Activated CD4-positive, alpha-beta T cell treated with anti-CD3 and anti-CD28 coated beads for 36 hours (primary cell): ENCODE results near the gene PCDHB9. TPM values are rescaled to one million over a fixed set of nuclear protein-coding genes. Genes with fewer than 3 reads are reported as not detected.
"Not testable (repeated sequence)": the region's sequence is repeated elsewhere in the genome, so short reads cannot be mapped to it uniquely, and the experiment has no call there.

Experiments used
- ATAC-seq: fragments of 200-7000 bp; cut with Tn5 transposase; one replicate; pipeline ENCODE4 v1.10.0; 2021; ENCODE audit warnings: mild to moderate bottlenecking, moderate library complexity
- CTCF ChIA-PET: fragments of 350-600 bp; sonication (Branson Sonifier 250); formaldehyde crosslinking; loops from one replicate; lab custom pipeline; 2021; ENCODE audit warnings: antibody characterized with exemption; lab: Charles Lee
- POLR2A ChIA-PET: fragments of 350-600 bp; sonication (Branson Sonifier 250); formaldehyde crosslinking; loops from one replicate; lab custom pipeline; 2021; ENCODE audit warnings: antibody characterized with exemption, inconsistent platforms; lab: Charles Lee
- DNase-seq: peaks from one replicate; pipeline ENCODE4 v3.0.0-alpha.2; 2020
- H3K27ac Mint-ChIP-seq: one replicate; pipeline ENCODE4 v1.8.0; 2021; ENCODE audit warnings: mixed read lengths
- H3K27me3 Mint-ChIP-seq: one replicate; pipeline ENCODE4 v1.8.0; 2021; ENCODE audit warnings: mixed read lengths
- H3K36me3 Mint-ChIP-seq: one replicate; pipeline ENCODE4 v1.8.0; 2021; ENCODE audit warnings: low read depth, mixed read lengths
- H3K4me1 Mint-ChIP-seq: one replicate; pipeline ENCODE4 v1.8.0; 2021; ENCODE audit warnings: mixed read lengths
- H3K4me3 Mint-ChIP-seq: one replicate; pipeline ENCODE4 v1.8.0; 2021; ENCODE audit warnings: mild to moderate bottlenecking, moderate library complexity, mixed read lengths
- H3K9me3 Mint-ChIP-seq: one replicate; pipeline ENCODE4 v1.8.0; 2021; ENCODE audit warnings: low read depth, mixed read lengths
- intact Hi-C, 2 experiments: fragments of 100-400 bp; cut with DNase I in 1 of 2; cut with micrococcal nuclease in 1 of 2; formaldehyde crosslinking; loops; one replicate each; pipeline versions ENCODE4 v1.14.2 to v1.15.1; 2022 to 2024; cut with DNase I, micrococcal nuclease
- total RNA-seq, 2 experiments: library from RNA; stranded (reverse); gene quantifications; one replicate each; pipeline ENCODE4 v1.2.3, GENCODE V29; 2021

Gene PCDHB9
- total RNA-seq = not detected

GRCh38 chr5:141186897-141187512, at the start of gene PCDHB9:
Gene PCDHB9, plus strand, starts transcription at chr5:141187161. Its CDS starts 158 bp downstream, at chr5:141187319.
- H3K4me3 Mint-ChIP-seq = peak within 1 kb of the TSS; percentile 42
- intact Hi-C loops = no loop called here
- H3K36me3 Mint-ChIP-seq = peaks cover 22% of the 10 kb centered on the region
- CTCF ChIA-PET = interaction anchor here (0.6 to 2.5 kb wide), 10 partner anchors 10 to 797 kb away, joined by 3 to 10 read pairs (median 4); partner anchors contain the start of genes PCDHB15 and PCDHB7
- no peak for ATAC-seq
- H3K27me3 Mint-ChIP-seq = peaks cover 54% of the 10 kb centered on the region
- H3K9me3 Mint-ChIP-seq = peaks cover 30% of the 10 kb centered on the region
- H3K27ac Mint-ChIP-seq = no peak within 1 kb of the TSS
- POLR2A ChIA-PET = no interaction called here
- H3K4me1 Mint-ChIP-seq = peaks cover 4% of the 10 kb centered on the region
- peak; percentile 63 for DNase-seq

- ATAC-seq, POLR2A ChIA-PET, CTCF ChIA-PET: not testable (repeated sequence)
Observed at GRCh38 chr5:141137346-141137745, 49.6 kb upstream of the PCDHB9 start.

GRCh38 chr5:141149812-141150211, 37.1 kb upstream of the PCDHB9 start, which contains the start of gene PCDHB6:
Gene PCDHB6, plus strand, starts transcription at chr5:141150057. Its CDS starts 201 bp downstream, at chr5:141150258.
- intact Hi-C loops = no loop called here
- Mint-ChIP-seq H3K27me3 (peaks cover 41% of the 10 kb centered on the region), H3K36me3 (peaks cover 12% of the 10 kb centered on the region), H3K27ac (no peak within 1 kb of the TSS), H3K4me3 (no peak within 1 kb of the TSS), H3K4me1 (peaks cover 4% of the 10 kb centered on the region), H3K9me3 (peaks cover 21% of the 10 kb centered on the region)
- ChIA-PET CTCF (interaction anchor here (0.7 to 1.3 kb wide), 2 partner anchors 246 to 407 kb away, joined by 3 read pairs; no protein-coding TSS in a partner anchor), POLR2A (no interaction called here)
- no peak for ATAC-seq
- DNase-seq = peak; percentile 34

More at GRCh38 chr5:141137346-141137745, 49.6 kb upstream of the PCDHB9 start:
- intact Hi-C loops, H3K27ac Mint-ChIP-seq, H3K4me1 Mint-ChIP-seq, DNase-seq, H3K4me3 Mint-ChIP-seq: not testable (repeated sequence)
- H3K36me3 Mint-ChIP-seq = peaks cover 11% of the 10 kb centered on the region
- peaks cover 34% of the 10 kb centered on the region for H3K27me3 Mint-ChIP-seq
- H3K9me3 Mint-ChIP-seq = peaks cover 28% of the 10 kb centered on the region

GRCh38 chr5:141150224-141150992, 36.6 kb upstream of the PCDHB9 start:
- H3K9me3 Mint-ChIP-seq = peaks cover 21% of the 10 kb centered on the region
- ATAC-seq (no peak), DNase-seq (no peak)
- H3K4me3 Mint-ChIP-seq = no peak overlapping the region
- intact Hi-C loops = no loop called here
- peaks cover 39% of the 10 kb centered on the region for H3K27me3 Mint-ChIP-seq
- CTCF ChIA-PET = interaction anchor here (0.7 to 1.3 kb wide), 3 partner anchors 25 to 407 kb away, joined by 3 read pairs; no protein-coding TSS in a partner anchor
- H3K36me3 Mint-ChIP-seq = peaks cover 12% of the 10 kb centered on the region
- H3K27ac Mint-ChIP-seq = no peak overlapping the region
- H3K4me1 Mint-ChIP-seq = peaks cover 4% of the 10 kb centered on the region
- POLR2A ChIA-PET = interaction anchor here (0.8 kb wide), 1 partner anchor 305 kb away, joined by 3 read pairs; no protein-coding TSS in a partner anchor

- ChIA-PET CTCF (interaction anchor here (0.8 kb wide), 1 partner anchor 26 kb away, joined by 3 read pairs; no protein-coding TSS in a partner anchor), POLR2A (interaction anchor here (0.8 kb wide), 1 partner anchor 305 kb away, joined by 3 read pairs; no protein-coding TSS in a partner anchor)
- Mint-ChIP-seq H3K36me3 (peaks cover 12% of the 10 kb centered on the region), H3K27ac (no peak overlapping the region), H3K9me3 (peaks cover 21% of the 10 kb centered on the region), H3K4me3 (no peak overlapping the region), H3K27me3 (peaks cover 43% of the 10 kb centered on the region), H3K4me1 (peaks cover 4% of the 10 kb centered on the region)
- intact Hi-C loops = no loop called here
- ATAC-seq = no peak
- DNase-seq = no peak
Observed at GRCh38 chr5:141150993-141151325, 36.0 kb upstream of the PCDHB9 start.

GRCh38 chr5:141151632-141152031, 35.3 kb upstream of the PCDHB9 start:
- H3K9me3 Mint-ChIP-seq = peaks cover 21% of the 10 kb centered on the region
- CTCF ChIA-PET, H3K4me1 Mint-ChIP-seq, H3K27ac Mint-ChIP-seq, H3K4me3 Mint-ChIP-seq, POLR2A ChIA-PET, DNase-seq, ATAC-seq, intact Hi-C loops: not testable (repeated sequence)
- H3K36me3 Mint-ChIP-seq = peaks cover 17% of the 10 kb centered on the region
- peaks cover 48% of the 10 kb centered on the region for H3K27me3 Mint-ChIP-seq

- ATAC-seq, H3K4me3 Mint-ChIP-seq, DNase-seq, H3K4me1 Mint-ChIP-seq, POLR2A ChIA-PET, H3K27ac Mint-ChIP-seq, intact Hi-C loops: not testable (repeated sequence)
- peaks cover 18% of the 10 kb centered on the region for H3K36me3 Mint-ChIP-seq
- CTCF ChIA-PET = interaction anchor here (0.7 kb wide), 1 partner anchor 390 kb away, joined by 3 read pairs; no protein-coding TSS in a partner anchor
- peaks cover 53% of the 10 kb centered on the region for H3K27me3 Mint-ChIP-seq
- H3K9me3 Mint-ChIP-seq = peaks cover 21% of the 10 kb centered on the region
Observed at GRCh38 chr5:141152096-141152495, 34.9 kb upstream of the PCDHB9 start.

- DNase-seq = no peak
- Mint-ChIP-seq H3K27me3 (peaks cover 49% of the 10 kb centered on the region), H3K4me3 (no peak overlapping the region), H3K4me1 (no peaks in the 10 kb centered on the region), H3K36me3 (peaks cover 14% of the 10 kb centered on the region), H3K27ac (no peak overlapping the region), H3K9me3 (peaks cover 17% of the 10 kb centered on the region)
- POLR2A ChIA-PET = no interaction called here
- intact Hi-C loops = no loop called here
- CTCF ChIA-PET = interaction anchor here (0.6 to 1.5 kb wide), 4 partner anchors 79 to 1205 kb away, joined by 3 to 5 read pairs (median 3); no protein-coding TSS in a partner anchor
- no peak for ATAC-seq
Observed at GRCh38 chr5:141155540-141156374, 31.2 kb upstream of the PCDHB9 start.

GRCh38 chr5:141157356-141157755, 29.6 kb upstream of the PCDHB9 start:
- POLR2A ChIA-PET, CTCF ChIA-PET, H3K27ac Mint-ChIP-seq, H3K4me3 Mint-ChIP-seq, ATAC-seq, intact Hi-C loops, H3K4me1 Mint-ChIP-seq, H3K36me3 Mint-ChIP-seq, DNase-seq: not testable (repeated sequence)
- H3K27me3 Mint-ChIP-seq = peaks cover 40% of the 10 kb centered on the region
- peaks cover 11% of the 10 kb centered on the region for H3K9me3 Mint-ChIP-seq

- DNase-seq, H3K4me3 Mint-ChIP-seq, H3K9me3 Mint-ChIP-seq, ATAC-seq, H3K4me1 Mint-ChIP-seq, H3K36me3 Mint-ChIP-seq, POLR2A ChIA-PET, intact Hi-C loops, H3K27ac Mint-ChIP-seq: not testable (repeated sequence)
- CTCF ChIA-PET = interaction anchor here (0.6 kb wide), 1 partner anchor 100 kb away, joined by 3 read pairs; no protein-coding TSS in a partner anchor
- H3K27me3 Mint-ChIP-seq = peaks cover 37% of the 10 kb centered on the region
Observed at GRCh38 chr5:141157901-141158300, 29.1 kb upstream of the PCDHB9 start.
